GM10266 (cell line): ENCODE measurements around the gene STYK1.
"Not testable (repeated sequence)": the region's sequence is repeated elsewhere in the genome, so short reads cannot be mapped to it uniquely, and the experiment has no call there.

Experiments
- DNase-seq: peaks from one replicate; pipeline ENCODE4 v3.0.0; 2012; ENCODE audit errors: extremely low spot score
- TF ChIP-seq, protein P1 (sequence below): IDR thresholded peaks from 2 replicates; pipeline ENCODE4 v1.5.1; 2012; ENCODE audit warnings: mild to moderate bottlenecking, low read depth; ENCODE audit not compliant: control insufficient read depth, insufficient read depth; ENCODE audit errors: missing control alignments

The STYK1 gene

DNA sequence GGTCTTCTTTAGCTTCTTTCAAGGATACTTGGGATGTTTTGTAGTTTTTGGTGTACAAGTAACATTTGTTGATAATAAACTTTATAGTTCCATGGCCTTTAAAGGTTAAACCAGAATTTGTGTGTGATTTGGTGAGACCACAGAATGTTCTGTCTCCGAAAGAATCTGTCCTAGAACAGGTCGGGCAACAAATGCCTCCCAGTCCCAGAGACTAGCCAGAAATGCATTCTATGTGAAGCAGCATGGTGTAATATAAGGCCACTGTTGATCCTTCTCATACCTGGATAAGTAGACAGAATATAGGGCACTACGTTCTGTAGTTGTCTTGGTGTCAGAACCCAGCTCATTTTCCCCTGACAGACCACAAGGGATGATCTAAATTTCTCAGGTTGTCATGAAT is 10.0 kb downstream of the STYK1 start:
- DNase-seq: no peak
- TF ChIP-seq, protein P1, sequence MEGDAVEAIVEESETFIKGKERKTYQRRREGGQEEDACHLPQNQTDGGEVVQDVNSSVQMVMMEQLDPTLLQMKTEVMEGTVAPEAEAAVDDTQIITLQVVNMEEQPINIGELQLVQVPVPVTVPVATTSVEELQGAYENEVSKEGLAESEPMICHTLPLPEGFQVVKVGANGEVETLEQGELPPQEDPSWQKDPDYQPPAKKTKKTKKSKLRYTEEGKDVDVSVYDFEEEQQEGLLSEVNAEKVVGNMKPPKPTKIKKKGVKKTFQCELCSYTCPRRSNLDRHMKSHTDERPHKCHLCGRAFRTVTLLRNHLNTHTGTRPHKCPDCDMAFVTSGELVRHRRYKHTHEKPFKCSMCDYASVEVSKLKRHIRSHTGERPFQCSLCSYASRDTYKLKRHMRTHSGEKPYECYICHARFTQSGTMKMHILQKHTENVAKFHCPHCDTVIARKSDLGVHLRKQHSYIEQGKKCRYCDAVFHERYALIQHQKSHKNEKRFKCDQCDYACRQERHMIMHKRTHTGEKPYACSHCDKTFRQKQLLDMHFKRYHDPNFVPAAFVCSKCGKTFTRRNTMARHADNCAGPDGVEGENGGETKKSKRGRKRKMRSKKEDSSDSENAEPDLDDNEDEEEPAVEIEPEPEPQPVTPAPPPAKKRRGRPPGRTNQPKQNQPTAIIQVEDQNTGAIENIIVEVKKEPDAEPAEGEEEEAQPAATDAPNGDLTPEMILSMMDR: no peak

DNA sequence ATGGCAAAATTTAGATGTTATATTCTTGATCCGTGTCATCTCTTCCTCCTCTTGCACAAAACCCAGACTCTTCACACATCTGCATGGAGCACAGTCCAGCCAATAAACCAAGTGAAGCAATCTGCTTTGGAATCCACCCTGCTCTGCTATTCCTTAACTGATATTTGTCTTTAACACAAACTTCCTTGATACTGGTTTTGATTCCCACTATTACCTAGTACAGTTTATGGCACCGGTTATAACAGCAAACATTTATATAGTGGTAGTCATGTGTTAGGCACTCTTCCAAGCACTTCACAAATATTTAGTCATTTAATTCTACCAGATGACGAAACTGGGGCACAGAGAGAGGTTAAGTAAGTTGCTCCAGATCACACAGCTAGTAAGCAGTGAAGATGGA is 12.5 kb downstream of the STYK1 start:
- TF ChIP-seq, protein P1: no peak

DNA sequence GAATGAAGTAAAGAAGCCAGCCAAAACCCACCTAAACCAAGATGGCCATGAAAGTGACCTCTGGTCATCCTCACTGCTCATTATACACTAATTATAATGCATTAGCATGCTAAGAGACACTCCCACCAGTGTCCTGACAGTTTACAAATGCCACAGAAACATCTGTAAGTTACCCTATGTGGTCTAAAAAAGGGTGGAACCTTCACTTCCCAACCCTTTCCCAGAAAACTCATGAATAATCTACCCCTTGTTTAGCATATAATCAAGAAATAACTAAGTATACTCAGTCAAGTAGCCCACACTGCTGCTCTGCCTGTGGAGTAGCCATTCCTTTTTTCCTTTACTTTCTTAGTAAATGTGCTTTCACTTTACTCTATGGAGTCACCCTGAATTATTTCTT is 19.8 kb downstream of the STYK1 start:
- no peak for DNase-seq
- TF ChIP-seq, protein P1: no peak

More for the DNA sequence above, 12.5 kb downstream of the STYK1 start:
- no peak for DNase-seq

GRCh38 chr12:10652192-10652591 is 21.7 kb downstream of the STYK1 start:
- TF ChIP-seq, protein P1: no peak

DNA sequence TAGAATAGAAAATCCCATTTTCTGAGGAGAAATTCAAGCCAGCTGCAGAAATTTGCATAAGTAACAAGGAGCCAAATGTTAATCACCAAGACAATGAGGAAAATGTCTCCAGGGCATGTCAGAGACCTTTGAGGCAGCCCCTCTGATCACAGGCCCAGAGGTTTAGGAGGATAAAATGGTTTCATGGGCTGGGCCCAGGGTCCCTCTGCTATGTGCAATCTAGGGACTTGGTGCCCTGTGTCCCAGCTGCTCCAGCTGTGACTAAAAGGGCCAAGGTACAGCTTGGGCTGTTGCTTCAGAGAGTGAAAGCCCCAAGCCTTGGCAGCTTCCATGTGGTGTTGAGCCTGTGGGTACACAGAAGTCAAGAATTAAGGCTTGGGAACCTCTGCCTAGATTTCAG is 27.3 kb downstream of the STYK1 start:
- not testable (repeated sequence) for DNase-seq

More at GRCh38 chr12:10652192-10652591, 21.7 kb downstream of the STYK1 start:
- no peak for DNase-seq

GRCh38 chr12:10645910-10646309 is 27.9 kb downstream of the STYK1 start:
- TF ChIP-seq, protein P1: no peak
- no peak for DNase-seq

DNA sequence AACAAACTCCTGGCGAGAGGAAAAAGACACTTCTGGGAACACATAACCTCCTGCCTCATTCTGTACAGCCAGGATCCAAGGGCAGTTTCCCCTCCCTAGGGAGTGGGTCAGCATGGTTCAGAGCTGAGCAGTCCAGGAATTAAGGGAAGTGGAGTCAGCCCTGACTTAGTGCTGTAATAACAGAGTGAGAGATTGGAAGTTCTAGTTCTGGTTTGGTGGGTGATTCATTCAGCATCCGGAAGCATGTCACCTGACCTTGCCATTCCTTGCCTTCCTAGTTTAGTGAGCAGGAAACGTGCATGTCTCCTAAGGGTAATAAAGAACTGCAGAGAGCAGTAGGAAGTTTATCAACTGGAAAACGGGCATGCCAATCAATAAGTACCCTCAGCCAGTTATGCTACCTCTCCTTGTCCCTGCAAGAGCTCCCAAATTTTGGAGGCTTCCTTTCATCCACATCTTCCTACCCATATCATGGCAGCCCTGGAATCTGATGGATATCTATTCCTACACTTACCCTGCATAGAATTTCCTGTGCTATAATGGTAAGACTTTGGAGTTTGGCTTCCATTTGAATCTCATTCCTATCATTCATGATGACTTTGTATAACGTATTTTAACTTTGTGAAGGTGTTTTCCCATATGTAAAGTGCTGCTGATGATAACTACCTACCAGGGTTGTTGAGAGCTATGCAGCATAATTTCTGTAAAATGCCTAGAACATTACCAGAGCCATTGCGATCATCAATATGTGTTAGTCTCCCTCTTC is 31.9 kb downstream of the STYK1 start:
- no peak for DNase-seq
- TF ChIP-seq, protein P1: no peak
